ENCODE measurements around the gene TTLL11.
"Not testable (repeated sequence)": the region's sequence is repeated elsewhere in the genome, so short reads cannot be mapped to it uniquely, and the experiment has no call there.

The TTLL11 gene

GRCh38 chr9:121895818-121896544 lies 197.1 kb downstream of the TTLL11 start:
- no peak for TF ChIP-seq CTCF (IDR thresholded peaks at IDR 0.05; ENCODE audit: low read depth, low read length, missing control alignments)
- DNase-seq (ENCODE audit: low read depth) = no peak
- H3K4me3 ChIP-seq (ENCODE audit: low read depth, low read length) = no peak overlapping the region

GRCh38 chr9:121895358-121895757 lies 197.8 kb downstream of the TTLL11 start:
- no peak overlapping the region for H3K4me3 ChIP-seq (ENCODE audit: low read depth, low read length)
- no peak for TF ChIP-seq CTCF (IDR thresholded peaks at IDR 0.05; ENCODE audit: low read depth, low read length, missing control alignments)
- DNase-seq (ENCODE audit: low read depth) = no peak

GRCh38 chr9:121894380-121894779 lies 198.7 kb downstream of the TTLL11 start:
- not testable (repeated sequence) for DNase-seq (ENCODE audit: low read depth); H3K4me3 ChIP-seq (ENCODE audit: low read depth, low read length)

- no peak for DNase-seq (ENCODE audit: low read depth)
- H3K4me3 ChIP-seq (ENCODE audit: low read depth, low read length) = no peak overlapping the region
- no peak for TF ChIP-seq CTCF (IDR thresholded peaks at IDR 0.05; ENCODE audit: low read depth, low read length, missing control alignments)
These were observed 199.3 kb downstream of the TTLL11 start for GRCh38 chr9:121893786-121894185.

GRCh38 chr9:121892706-121893105 lies 200.4 kb downstream of the TTLL11 start:
- no peak for TF ChIP-seq CTCF (IDR thresholded peaks at IDR 0.05; ENCODE audit: low read depth, low read length, missing control alignments)
- no peak overlapping the region for H3K4me3 ChIP-seq (ENCODE audit: low read depth, low read length)
- DNase-seq (ENCODE audit: low read depth) = no peak

GRCh38 chr9:121890746-121891145 lies 202.4 kb downstream of the TTLL11 start:
- TF ChIP-seq CTCF (IDR thresholded peaks at IDR 0.05; ENCODE audit: low read depth, low read length, missing control alignments) = no peak
- no peak for DNase-seq (ENCODE audit: low read depth)
- no peak overlapping the region for H3K4me3 ChIP-seq (ENCODE audit: low read depth, low read length)

- no peak for TF ChIP-seq CTCF (IDR thresholded peaks at IDR 0.05; ENCODE audit: low read depth, low read length, missing control alignments)
- no peak overlapping the region for H3K4me3 ChIP-seq (ENCODE audit: low read depth, low read length)
- DNase-seq (ENCODE audit: low read depth) = no peak
These were observed 203.0 kb downstream of the TTLL11 start for GRCh38 chr9:121889990-121890563.

All from GM12864 (cell line).